Neural progenitor cell (in vitro differentiated cells): ENCODE results near the gene KISS1R. TPM values are rescaled to one million over a fixed set of nuclear protein-coding genes. Genes with fewer than 3 reads are reported as not detected.

Experiments used
- DNase-seq: peaks from one replicate; pipeline ENCODE4 v3.0.0-alpha.2; 2016; ENCODE audit warnings: low spot score
- H2AFZ ChIP-seq: fragments of 200-600 bp; sonication (generic); replicated peaks from 2 replicates; pipeline ENCODE4 v1.6.1; 2016; ENCODE audit warnings: antibody characterized with exemption
- H3F3A ChIP-seq: fragments of 200-600 bp; sonication (generic); 2 replicates; pipeline ENCODE4 v1.6.1; 2016; ENCODE audit warnings: antibody characterized with exemption, low read depth
- H3K27ac ChIP-seq: fragments of 200-600 bp; sonication (generic); 2 replicates; pipeline ENCODE4 v1.5.1; 2016; ENCODE audit warnings: mild to moderate bottlenecking
- H3K27me3 ChIP-seq: fragments of 200-600 bp; sonication (generic); 2 replicates; pipeline ENCODE4 v1.6.1; 2016; ENCODE audit warnings: mild to moderate bottlenecking, moderate library complexity
- H3K36me3 ChIP-seq: fragments of 200-600 bp; sonication (generic); 2 replicates; pipeline ENCODE4 v1.5.1; 2016
- H3K4me1 ChIP-seq: fragments of 200-600 bp; sonication (generic); 2 replicates; pipeline ENCODE4 v1.6.1; 2016; ENCODE audit warnings: mixed run types
- H3K4me2 ChIP-seq: fragments of 200-600 bp; sonication (generic); 2 replicates; pipeline ENCODE4 v1.6.1; 2016
- H3K4me3 ChIP-seq: fragments of 200-600 bp; sonication (generic); 2 replicates; pipeline ENCODE4 v1.5.1; 2016
- H3K79me2 ChIP-seq: fragments of 200-600 bp; sonication (generic); 2 replicates; pipeline ENCODE4 v1.6.1; 2016; ENCODE audit warnings: low read depth
- H3K9ac ChIP-seq: fragments of 200-600 bp; sonication (generic); 2 replicates; pipeline ENCODE4 v1.6.1; 2016
- H3K9me3 ChIP-seq: fragments of 200-600 bp; sonication (generic); 2 replicates; pipeline ENCODE4 v1.5.1; 2016; ENCODE audit warnings: low read depth
- H4K20me1 ChIP-seq: fragments of 200-600 bp; sonication (generic); 2 replicates; pipeline ENCODE4 v1.6.1; 2016; ENCODE audit warnings: low read depth
- H3K27ac Mint-ChIP-seq: 3 replicates; pipeline ENCODE4 v1.8.0; 2021; ENCODE audit warnings: mixed read lengths
- H3K27me3 Mint-ChIP-seq: 2 replicates; pipeline ENCODE4 v1.8.0; 2022; ENCODE audit warnings: low read depth, mild to moderate bottlenecking, inconsistent platforms, moderate library complexity, mixed read lengths; ENCODE audit not compliant: insufficient read depth
- H3K36me3 Mint-ChIP-seq: 3 replicates; pipeline ENCODE4 v1.8.0; 2021; ENCODE audit warnings: mixed read lengths
- H3K4me1 Mint-ChIP-seq: 3 replicates; pipeline ENCODE4 v1.8.0; 2021; ENCODE audit warnings: mixed read lengths
- H3K4me3 Mint-ChIP-seq: 3 replicates; pipeline ENCODE4 v1.8.0; 2021; ENCODE audit warnings: mild to moderate bottlenecking, moderate library complexity, mixed read lengths
- H3K9me3 Mint-ChIP-seq: 3 replicates; pipeline ENCODE4 v1.8.0; 2020; ENCODE audit warnings: mixed read lengths
- EZH2 ChIP-seq: fragments of 200-600 bp; sonication (generic); IDR thresholded peaks from 2 replicates; pipeline ENCODE4 v1.6.1; 2017; ENCODE audit warnings: antibody characterized with exemption, mild to moderate bottlenecking, moderate library complexity
- EZH2phosphoT487 ChIP-seq: fragments of 200-600 bp; sonication (generic); IDR thresholded peaks from 2 replicates; pipeline ENCODE4 v1.6.1; 2017; ENCODE audit warnings: antibody characterized with exemption
- total RNA-seq: library from RNA; depleted of rRNA; stranded (reverse); fragments of >200 nt; gene quantifications from 2 replicates; pipeline ENCODE4 v1.2.3, GENCODE V29; 2015; ENCODE audit warnings: low replicate concordance
- TF ChIP-seq, protein P1 (sequence below): fragments of 200-600 bp; sonication (generic); IDR thresholded peaks from 2 replicates; pipeline ENCODE4 v1.5.1; 2017; ENCODE audit warnings: antibody characterized with exemption, mild to moderate bottlenecking

Gene KISS1R
- total RNA-seq, 1 donor from 2014 or later = not detected

DNA sequence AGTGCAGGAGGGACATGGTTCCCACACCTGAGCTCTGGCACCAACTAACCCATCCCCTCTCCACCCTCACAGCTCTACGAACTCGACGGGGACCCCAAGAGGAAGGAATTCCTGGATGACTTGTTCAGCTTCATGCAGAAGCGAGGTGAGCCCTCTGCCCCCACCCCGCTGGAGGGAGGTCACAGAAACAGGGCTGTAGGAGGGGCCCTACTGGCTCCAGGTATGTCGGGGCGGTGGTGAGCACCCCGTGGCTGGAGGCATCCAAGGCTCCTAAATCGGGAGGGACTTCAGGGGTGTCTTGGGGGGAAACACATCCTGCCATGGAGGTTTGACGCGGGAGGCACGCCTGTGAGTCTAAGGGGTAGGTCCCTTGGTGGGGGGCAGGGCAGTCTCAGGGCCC lies 42.9 kb downstream of the KISS1R start:
- Histone ChIP-seq H3F3A (peaks cover 24% of the 10 kb centered on the region), H3K27me3 (no peaks in the 10 kb centered on the region), H3K4me2 (no peak overlapping the region), H3K9me3 (no peaks in the 10 kb centered on the region), H4K20me1 (peaks cover 21% of the 10 kb centered on the region), H3K36me3 (peaks cover under 1% of the 10 kb centered on the region), H2AFZ (no peak overlapping the region), H3K9ac (no peak overlapping the region), H3K4me3 (no peak overlapping the region), H3K79me2 (peaks cover 45% of the 10 kb centered on the region), H3K27ac (peak overlapping the region; percentile 8), H3K4me1 (peaks cover 21% of the 10 kb centered on the region)
- H3K27ac Mint-ChIP-seq = no peak overlapping the region
- DNase-seq = peak; percentile 41
- peaks cover 5% of the 10 kb centered on the region for H3K27me3 Mint-ChIP-seq
- H3K4me3 Mint-ChIP-seq = no peak overlapping the region
- no peaks in the 10 kb centered on the region for H3K9me3 Mint-ChIP-seq
- peaks cover 34% of the 10 kb centered on the region for H3K4me1 Mint-ChIP-seq
- no peak for TF ChIP-seq EZH2phosphoT487
- TF ChIP-seq, protein P1, sequence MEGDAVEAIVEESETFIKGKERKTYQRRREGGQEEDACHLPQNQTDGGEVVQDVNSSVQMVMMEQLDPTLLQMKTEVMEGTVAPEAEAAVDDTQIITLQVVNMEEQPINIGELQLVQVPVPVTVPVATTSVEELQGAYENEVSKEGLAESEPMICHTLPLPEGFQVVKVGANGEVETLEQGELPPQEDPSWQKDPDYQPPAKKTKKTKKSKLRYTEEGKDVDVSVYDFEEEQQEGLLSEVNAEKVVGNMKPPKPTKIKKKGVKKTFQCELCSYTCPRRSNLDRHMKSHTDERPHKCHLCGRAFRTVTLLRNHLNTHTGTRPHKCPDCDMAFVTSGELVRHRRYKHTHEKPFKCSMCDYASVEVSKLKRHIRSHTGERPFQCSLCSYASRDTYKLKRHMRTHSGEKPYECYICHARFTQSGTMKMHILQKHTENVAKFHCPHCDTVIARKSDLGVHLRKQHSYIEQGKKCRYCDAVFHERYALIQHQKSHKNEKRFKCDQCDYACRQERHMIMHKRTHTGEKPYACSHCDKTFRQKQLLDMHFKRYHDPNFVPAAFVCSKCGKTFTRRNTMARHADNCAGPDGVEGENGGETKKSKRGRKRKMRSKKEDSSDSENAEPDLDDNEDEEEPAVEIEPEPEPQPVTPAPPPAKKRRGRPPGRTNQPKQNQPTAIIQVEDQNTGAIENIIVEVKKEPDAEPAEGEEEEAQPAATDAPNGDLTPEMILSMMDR = peak; percentile 25
- peaks cover 14% of the 10 kb centered on the region for H3K36me3 Mint-ChIP-seq

DNA sequence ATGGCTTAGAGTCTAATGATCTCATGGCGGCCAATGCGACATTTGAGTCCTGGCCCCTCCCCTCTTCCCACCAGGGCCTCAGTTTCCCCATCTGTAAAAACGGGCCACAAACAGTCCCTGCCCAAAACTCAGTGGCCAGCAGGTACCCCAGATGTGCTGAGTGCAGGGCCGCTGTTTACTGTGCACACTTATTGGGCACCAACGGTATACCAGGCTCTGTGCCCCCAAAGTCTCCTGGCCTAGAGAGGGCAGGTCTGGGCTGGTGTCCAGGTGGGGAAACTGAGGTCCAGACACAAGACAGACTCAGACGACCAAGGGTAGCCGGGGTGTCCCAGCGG lies 43.4 kb downstream of the KISS1R start:
- H3K4me1 Mint-ChIP-seq = peaks cover 30% of the 10 kb centered on the region
- Histone ChIP-seq H3K4me1 (peaks cover 15% of the 10 kb centered on the region), H3K27me3 (no peaks in the 10 kb centered on the region), H4K20me1 (peaks cover 18% of the 10 kb centered on the region), H3F3A (peaks cover 20% of the 10 kb centered on the region), H3K9me3 (no peaks in the 10 kb centered on the region), H2AFZ (no peak overlapping the region), H3K9ac (no peak overlapping the region), H3K27ac (no peak overlapping the region), H3K36me3 (peaks cover 4% of the 10 kb centered on the region), H3K4me3 (no peak overlapping the region), H3K79me2 (peaks cover 40% of the 10 kb centered on the region), H3K4me2 (no peak overlapping the region)
- no peak overlapping the region for H3K4me3 Mint-ChIP-seq
- no peak for DNase-seq
- H3K27ac Mint-ChIP-seq = no peak overlapping the region
- TF ChIP-seq EZH2 (no peak), EZH2phosphoT487 (no peak)
- TF ChIP-seq, protein P1 = no peak
- no peaks in the 10 kb centered on the region for H3K9me3 Mint-ChIP-seq
- peaks cover 19% of the 10 kb centered on the region for H3K36me3 Mint-ChIP-seq
- H3K27me3 Mint-ChIP-seq = peaks cover 5% of the 10 kb centered on the region

DNA sequence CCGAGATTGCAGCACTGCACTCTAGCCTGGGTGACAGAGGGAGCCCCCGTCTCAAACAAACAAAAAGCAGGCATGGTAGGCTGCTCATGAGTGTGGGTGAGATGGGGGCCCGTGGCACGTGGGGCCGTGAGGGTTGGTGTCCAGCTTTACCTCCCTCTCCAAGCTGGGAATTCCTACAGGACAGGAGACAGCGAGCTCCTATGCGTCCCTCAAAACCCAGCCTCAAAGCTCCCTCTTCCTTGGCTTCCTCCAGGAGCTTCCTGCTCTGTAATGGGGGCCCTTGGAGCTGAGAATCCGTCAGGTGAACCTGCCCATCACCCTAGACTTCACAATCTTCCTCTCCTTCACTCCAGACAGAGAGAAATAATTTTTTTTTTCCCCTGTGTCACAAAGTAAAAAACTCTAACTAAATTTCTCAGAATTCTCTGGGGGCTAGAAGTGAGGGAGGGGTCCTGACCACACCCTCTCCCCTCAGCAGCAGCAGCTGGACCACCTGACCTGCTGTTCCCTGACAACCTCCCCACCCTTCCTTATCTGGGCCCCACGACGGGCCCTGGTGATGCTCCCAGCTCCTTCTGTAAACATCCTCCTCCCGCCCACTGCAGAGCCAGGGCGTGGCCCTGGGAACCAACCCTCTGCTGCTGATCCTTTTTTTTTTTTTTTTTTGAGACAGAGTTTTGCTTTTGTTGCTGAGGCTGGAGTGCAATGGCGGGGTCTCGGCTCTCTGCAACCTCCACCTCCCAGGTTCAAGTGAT lies 44.9 kb downstream of the KISS1R start:
- no peak for DNase-seq
- peaks cover 34% of the 10 kb centered on the region for H3K79me2 ChIP-seq
- no peak overlapping the region for H2AFZ ChIP-seq
- no peak for TF ChIP-seq EZH2
- no peak for TF ChIP-seq EZH2phosphoT487
- TF ChIP-seq, protein P1 = no peak
- no peaks in the 10 kb centered on the region for H3K9me3 ChIP-seq
- peaks cover 6% of the 10 kb centered on the region for H3K4me1 ChIP-seq
- H4K20me1 ChIP-seq = peaks cover 9% of the 10 kb centered on the region
- Mint-ChIP-seq H3K9me3 (peaks cover 3% of the 10 kb centered on the region), H3K36me3 (peaks cover 25% of the 10 kb centered on the region), H3K4me3 (no peak overlapping the region), H3K4me1 (peaks cover 23% of the 10 kb centered on the region), H3K27me3 (peaks cover 5% of the 10 kb centered on the region), H3K27ac (no peak overlapping the region)
- no peaks in the 10 kb centered on the region for H3K27me3 ChIP-seq
- no peak overlapping the region for H3K9ac ChIP-seq
- peaks cover 5% of the 10 kb centered on the region for H3F3A ChIP-seq
- H3K27ac ChIP-seq = no peak overlapping the region
- H3K4me2 ChIP-seq = no peak overlapping the region
- H3K4me3 ChIP-seq = no peak overlapping the region
- H3K36me3 ChIP-seq = peaks cover 9% of the 10 kb centered on the region
